T-cell (primary cell): ENCODE data around the gene TMOD2. TPM values are rescaled to one million over a fixed set of nuclear protein-coding genes. Genes with fewer than 3 reads are reported as not detected.

Experiments
- ATAC-seq, 4 experiments: fragments of 200-7000 bp in 3 of 4; fragments of 150-1000 bp in 1 of 4; cut with Tn5 transposase; replicated peaks in 1 of 4; 1 replicate in 3 of 4; 2 replicates in 1 of 4; pipeline ENCODE4 v1.10.0; 2021; ENCODE audit warnings: moderate library complexity in 3 of 4, mild to moderate bottlenecking in 2 of 4, moderate number of reproducible peaks in 1 of 4
- CTCF ChIA-PET, 2 donors: fragments of 300-600 bp; sonication (Branson Sonifier 250); formaldehyde crosslinking; loops; one replicate each; lab custom pipeline; 2022; ENCODE audit warnings: antibody characterized with exemption in 2 of 2; lab: Charles Lee
- POLR2A ChIA-PET, 2 donors: fragments of 300-600 bp; sonication (Branson Sonifier 250); formaldehyde crosslinking; loops; one replicate each; lab custom pipeline; 2022; ENCODE audit warnings: antibody characterized with exemption in 2 of 2; lab: Charles Lee
- DNase-seq, 35 experiments: peaks; one replicate each; pipeline versions ENCODE4 v3.0.0 to v3.0.0-alpha.2; 2013 to 2023
- H3K27ac ChIP-seq: one replicate; pipeline ENCODE4 v1.5.1; 2013; ENCODE audit warnings: low read length
- H3K27me3 ChIP-seq, 2 experiments: replicated peaks in 1 of 2; 1 replicate in 1 of 2; 2 replicates in 1 of 2; pipeline versions ENCODE4 v1.6.1 to v1.7.0; 2013; ENCODE audit warnings: low read length in 1 of 2, mixed read lengths in 1 of 2; ENCODE audit not compliant: control insufficient read depth in 2 of 2, insufficient read depth in 2 of 2; ENCODE audit errors: extremely low read depth in 1 of 2
- H3K36me3 ChIP-seq, 2 donors: 1 replicate in 1 of 2; 2 replicates in 1 of 2; pipeline versions ENCODE4 v1.6.1 to v1.7.0; 2013; ENCODE audit warnings: low read length in 1 of 2; ENCODE audit not compliant: control insufficient read depth in 2 of 2, insufficient read depth in 1 of 2; ENCODE audit errors: extremely low read depth in 1 of 2
- H3K4me1 ChIP-seq, 2 experiments: 1 replicate in 1 of 2; 2 replicates in 1 of 2; pipeline versions ENCODE4 v1.6.1 to v1.7.0; 2013; ENCODE audit warnings: low read length in 2 of 2, mixed read lengths in 1 of 2; ENCODE audit not compliant: insufficient read depth in 2 of 2, control insufficient read depth in 1 of 2; ENCODE audit errors: extremely low read depth in 1 of 2
- H3K4me3 ChIP-seq, 2 donors: 1 replicate in 1 of 2; 2 replicates in 1 of 2; pipeline versions ENCODE4 v1.5.1 to v1.7.0; 2013; ENCODE audit warnings: mild to moderate bottlenecking in 2 of 2, low read length in 1 of 2, moderate library complexity in 1 of 2; ENCODE audit not compliant: control insufficient read depth in 1 of 2; ENCODE audit errors: extremely low read depth in 1 of 2
- H3K9me3 ChIP-seq: 2 replicates; pipeline ENCODE4 v1.7.0; 2013
- H3K27ac Mint-ChIP-seq, 2 donors: one replicate each; pipeline ENCODE4 v1.8.0; 2020 to 2021; ENCODE audit warnings: mild to moderate bottlenecking in 2 of 2, mixed read lengths in 2 of 2
- H3K27me3 Mint-ChIP-seq, 2 donors: one replicate each; pipeline ENCODE4 v1.8.0; 2021 to 2022; ENCODE audit warnings: mixed read lengths in 2 of 2
- H3K36me3 Mint-ChIP-seq: one replicate; pipeline ENCODE4 v1.8.0; 2021; ENCODE audit warnings: mixed read lengths
- H3K4me1 Mint-ChIP-seq, 3 donors: one replicate each; pipeline ENCODE4 v1.8.0; 2020 to 2022; ENCODE audit warnings: mixed read lengths in 3 of 3, mild to moderate bottlenecking in 1 of 3
- H3K4me3 Mint-ChIP-seq, 3 donors: one replicate each; pipeline ENCODE4 v1.8.0; 2020 to 2022; ENCODE audit warnings: mild to moderate bottlenecking in 3 of 3, mixed read lengths in 3 of 3, moderate library complexity in 3 of 3
- H3K9me3 Mint-ChIP-seq, 3 donors: one replicate each; pipeline ENCODE4 v1.8.0; 2020 to 2022; ENCODE audit warnings: mixed read lengths in 3 of 3
- WGBS: methylation state at CpG from one replicate; pipeline ENCODE4 v1.1.5; 2013; ENCODE audit warnings: missing lambda C conversion rate; ENCODE audit not compliant: insufficient coverage; 5-methylcytosine and 5-hydroxymethylcytosine counted together
- total RNA-seq, 35 experiments: library from RNA in 6 of 35; stranded (reverse) in 6 of 35; fragments of 120-200 nt in 1 of 35; gene quantifications; one replicate each; pipeline versions ENCODE4 v1.2.1 to v1.2.4 and lab custom pipeline; 2013 to 2026

The TMOD2 gene
- total RNA-seq, 5 donors from 2014 or later (not counting 1 experiment from before 2014, with no cell fraction given) = 10.9 to 17.2 (median 16.8) TPM

GRCh38 chr15:51809457-51809856 lies 58.1 kb downstream of the TMOD2 start:
- no CpG with 5 or more reads among the region's 1 CpG for WGBS
- DNase-seq = no peak
- Histone ChIP-seq H3K4me3 (no peak overlapping the region), H3K9me3 (no peaks in the 10 kb centered on the region), H3K27ac (no peak overlapping the region), H3K4me1 (no peaks in the 10 kb centered on the region), H3K36me3 (peaks cover 8 to 23% of the 10 kb centered on the region in 2 donors), H3K27me3 (no peaks in the 10 kb centered on the region)
- Mint-ChIP-seq H3K9me3 (no peaks in the 10 kb centered on the region), H3K4me1 (no peaks in the 10 kb centered on the region), H3K27me3 (no peaks in the 10 kb centered on the region), H3K36me3 (peaks cover 44% of the 10 kb centered on the region), H3K27ac (no peak overlapping the region), H3K4me3 (no peak overlapping the region)
- CTCF ChIA-PET = interaction anchor here in 1 of 2 donors (0.6 kb wide), 1 partner anchor 34 kb away, joined by 3 read pairs; no protein-coding TSS in a partner anchor
- POLR2A ChIA-PET = no interaction called here
- ATAC-seq = no peak

GRCh38 chr15:51812598-51812997 lies 61.2 kb downstream of the TMOD2 start:
- no peaks in the 10 kb centered on the region for H3K4me1 Mint-ChIP-seq
- Histone ChIP-seq H3K4me1 (no peaks in the 10 kb centered on the region), H3K9me3 (no peaks in the 10 kb centered on the region), H3K27me3 (no peaks in the 10 kb centered on the region), H3K27ac (no peak overlapping the region), H3K4me3 (no peak overlapping the region), H3K36me3 (peaks cover 3 to 8% of the 10 kb centered on the region in 2 donors)
- H3K4me3 Mint-ChIP-seq = no peak overlapping the region
- no peak overlapping the region for H3K27ac Mint-ChIP-seq
- peaks cover 34% of the 10 kb centered on the region for H3K36me3 Mint-ChIP-seq
- CTCF ChIA-PET = no interaction called here
- WGBS = no CpG with 5 or more reads among the region's 2 CpGs
- H3K9me3 Mint-ChIP-seq = no peaks in the 10 kb centered on the region
- no peak for DNase-seq
- no peak for ATAC-seq
- POLR2A ChIA-PET = no interaction called here
- H3K27me3 Mint-ChIP-seq = no peaks in the 10 kb centered on the region

DNA sequence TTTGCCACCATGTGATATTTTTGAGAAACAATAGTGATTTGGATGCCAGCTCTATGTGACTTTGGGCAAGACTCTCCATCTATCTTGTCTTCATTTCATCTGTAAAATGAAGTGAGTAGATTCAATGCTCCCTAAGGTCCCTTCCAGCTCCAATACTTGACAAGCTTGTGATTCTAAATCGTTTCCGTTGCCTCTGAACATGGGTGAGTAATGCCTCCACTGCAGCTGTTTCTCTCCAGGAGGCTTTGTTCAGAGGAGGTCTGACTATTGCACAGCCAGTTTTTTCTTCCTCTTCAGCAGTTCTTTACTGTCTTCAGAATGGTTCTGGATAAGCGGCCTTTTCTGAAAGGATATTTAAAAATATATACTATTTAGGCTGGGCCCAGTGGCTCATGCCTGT lies 63.2 kb downstream of the TMOD2 start:
- no CpG with 5 or more reads among the region's 3 CpGs for WGBS
- no peak overlapping the region for H3K27ac Mint-ChIP-seq

GRCh38 chr15:51816611-51817010 lies 65.2 kb downstream of the TMOD2 start:
- H3K27me3 Mint-ChIP-seq = no peaks in the 10 kb centered on the region
- no peaks in the 10 kb centered on the region for H3K4me1 Mint-ChIP-seq
- H3K4me3 Mint-ChIP-seq = no peak overlapping the region
- H3K27me3 ChIP-seq = no peaks in the 10 kb centered on the region
- DNase-seq (no peak), ATAC-seq (no peak)
- H3K4me1 ChIP-seq = no peaks in the 10 kb centered on the region
- H3K9me3 ChIP-seq = peaks cover 3% of the 10 kb centered on the region
- no peak overlapping the region for H3K27ac ChIP-seq
- peaks cover 39% of the 10 kb centered on the region for H3K36me3 Mint-ChIP-seq
- H3K9me3 Mint-ChIP-seq = peaks cover 13 to 20% (median 19%) of the 10 kb centered on the region in 3 donors
- no peak overlapping the region for H3K4me3 ChIP-seq
- CTCF ChIA-PET = no interaction called here
- H3K27ac Mint-ChIP-seq = no peak overlapping the region
- peaks cover 0 to 3% of the 10 kb centered on the region in 2 donors for H3K36me3 ChIP-seq
- POLR2A ChIA-PET = no interaction called here

More for the DNA sequence above, 63.2 kb downstream of the TMOD2 start:
- H3K27me3 ChIP-seq = no peaks in the 10 kb centered on the region
- H3K4me3 ChIP-seq = no peak overlapping the region
- H3K9me3 Mint-ChIP-seq = peaks cover 0 to 10% (median 1%) of the 10 kb centered on the region in 3 donors
- H3K9me3 ChIP-seq = no peaks in the 10 kb centered on the region
- no peak overlapping the region for H3K27ac ChIP-seq
- H3K4me1 Mint-ChIP-seq = no peaks in the 10 kb centered on the region
- no peaks in the 10 kb centered on the region for H3K27me3 Mint-ChIP-seq
- ATAC-seq = no peak
- H3K36me3 ChIP-seq = peaks cover 0 to 3% of the 10 kb centered on the region in 2 donors
- H3K36me3 Mint-ChIP-seq = peaks cover 35% of the 10 kb centered on the region
- ChIA-PET CTCF (no interaction called here), POLR2A (no interaction called here)
- no peak overlapping the region for H3K4me3 Mint-ChIP-seq
- no peak for DNase-seq
- no peaks in the 10 kb centered on the region for H3K4me1 ChIP-seq

DNA sequence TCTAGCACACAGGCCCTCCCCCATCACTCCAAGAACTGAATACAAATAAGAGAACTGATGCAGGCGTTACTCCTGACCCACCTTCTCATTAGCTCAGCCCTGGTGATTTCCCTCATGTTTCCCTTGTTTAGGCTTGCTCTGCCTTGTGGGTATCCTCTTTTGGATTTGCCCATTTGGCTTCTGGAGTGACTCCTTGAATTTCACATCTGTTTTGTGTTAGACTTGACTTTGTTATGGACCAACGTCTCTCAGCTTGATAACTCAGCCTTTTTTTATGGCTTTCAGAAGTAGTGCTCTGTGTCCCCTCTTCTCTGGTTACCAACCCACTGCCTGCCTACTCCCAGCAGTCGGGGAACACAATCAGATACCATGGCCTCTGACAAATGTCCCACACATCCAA lies 66.8 kb downstream of the TMOD2 start:
- Mint-ChIP-seq H3K4me3 (no peak overlapping the region), H3K27me3 (no peaks in the 10 kb centered on the region), H3K4me1 (no peaks in the 10 kb centered on the region), H3K36me3 (peaks cover 37% of the 10 kb centered on the region), H3K9me3 (peaks cover 13 to 20% (median 19%) of the 10 kb centered on the region in 3 donors), H3K27ac (no peak overlapping the region)
- Histone ChIP-seq H3K27me3 (no peaks in the 10 kb centered on the region), H3K4me3 (no peak overlapping the region), H3K4me1 (no peaks in the 10 kb centered on the region), H3K27ac (no peak overlapping the region), H3K36me3 (no peaks in the 10 kb centered on the region), H3K9me3 (peaks cover 3% of the 10 kb centered on the region)
- ATAC-seq (no peak), DNase-seq (no peak)
- 83% methylated on average over 2 of the region's 3 CpGs for WGBS
- CTCF ChIA-PET = no interaction called here
- POLR2A ChIA-PET = no interaction called here

- H3K4me1 ChIP-seq = peaks cover under 1 to 5% of the 10 kb centered on the region in 2 experiments
- H3K27me3 Mint-ChIP-seq = no peaks in the 10 kb centered on the region
- H3K4me3 ChIP-seq = no peak overlapping the region
- H3K36me3 Mint-ChIP-seq = peaks cover 6% of the 10 kb centered on the region
- H3K9me3 ChIP-seq = peaks cover 3% of the 10 kb centered on the region
- H3K4me3 Mint-ChIP-seq = no peak overlapping the region
- H3K36me3 ChIP-seq = no peaks in the 10 kb centered on the region
- H3K27ac ChIP-seq = no peak overlapping the region
- CTCF ChIA-PET = interaction anchor here in 1 of 2 donors (1.0 kb wide), 1 partner anchor 8 kb away, joined by 4 read pairs; no protein-coding TSS in a partner anchor
- no peaks in the 10 kb centered on the region for H3K27me3 ChIP-seq
- ATAC-seq (no peak), DNase-seq (no peak)
- no CpG with 5 or more reads among the region's 3 CpGs for WGBS
- H3K4me1 Mint-ChIP-seq = peaks cover 6 to 8% (median 6%) of the 10 kb centered on the region in 3 donors
- peaks cover 5 to 7% (median 6%) of the 10 kb centered on the region in 3 donors for H3K9me3 Mint-ChIP-seq
- POLR2A ChIA-PET = interaction anchor here in 1 of 2 donors (0.6 kb wide), 1 partner anchor 1097 kb away, joined by 5 read pairs; no protein-coding TSS in a partner anchor
- H3K27ac Mint-ChIP-seq = no peak overlapping the region
These were observed 74.3 kb downstream of the TMOD2 start for GRCh38 chr15:51825698-51826097.
